H1 (cell line): ENCODE results near the gene BGN. TPM values are rescaled to one million over a fixed set of nuclear protein-coding genes. Genes with fewer than 3 reads are reported as not detected.

Experiments
- CHD1 ChIP-seq: IDR thresholded peaks from 2 replicates; pipeline ENCODE4 v1.6.1; 2012; ENCODE audit warnings: low read depth, low read length, improper control_type of control experiment
- CHD7 ChIP-seq: fragments of 300-600 bp; sonication (generic); IDR thresholded peaks from 2 replicates; pipeline ENCODE4 v1.7.1; 2012; ENCODE audit warnings: low read length, moderate library complexity, mild to moderate bottlenecking, inconsistent platforms; ENCODE audit not compliant: insufficient replicate concordance
- CTBP2 ChIP-seq: IDR thresholded peaks from 2 replicates; pipeline ENCODE4 v1.7.0; 2011; ENCODE audit warnings: borderline replicate concordance, mild to moderate bottlenecking, moderate library complexity, mixed read lengths, low read length; ENCODE audit not compliant: insufficient read depth, insufficient read length
- E2F6 ChIP-seq: IDR thresholded peaks from 2 replicates; pipeline ENCODE4 v1.6.1; 2012; ENCODE audit warnings: inconsistent platforms
- FOSL1 ChIP-seq: IDR thresholded peaks from 2 replicates; pipeline ENCODE4 v1.6.1; 2011; ENCODE audit warnings: mild to moderate bottlenecking, low read depth, low read length, moderate library complexity; ENCODE audit not compliant: insufficient read depth
- HDAC2 ChIP-seq, 2 experiments: fragments of 300-600 bp in 1 of 2; sonication (generic) in 1 of 2; IDR thresholded peaks; 2 replicates each; pipeline ENCODE4 v1.6.1; 2011 to 2012; ENCODE audit warnings: low read depth in 2 of 2, low read length in 2 of 2, mild to moderate bottlenecking in 2 of 2, moderate library complexity in 2 of 2, borderline replicate concordance in 1 of 2, inconsistent platforms in 1 of 2
- MAX ChIP-seq: IDR thresholded peaks from 2 replicates; pipeline ENCODE4 v1.6.1; 2012; ENCODE audit warnings: inconsistent platforms
- TAF1 ChIP-seq: IDR thresholded peaks from 2 replicates; pipeline ENCODE4 v1.6.1; 2011; ENCODE audit warnings: mild to moderate bottlenecking, low read depth, low read length
- polyA plus RNA-seq, 7 experiments: library from polyadenylated mRNA; depleted of rRNA in 3 of 7; stranded (reverse) in 5 of 7; unstranded in 2 of 7; fragments of >200 nt in 5 of 7; fragments of 200-250 nt in 2 of 7; gene quantifications; 1 replicate in 5 of 7; 2 replicates in 1 of 7; 4 replicates in 1 of 7; pipeline versions ENCODE4 v1.2.1 to v1.2.3, GENCODE V29; 2011 to 2013; ENCODE audit warnings: missing spikeins in 2 of 7, mixed read lengths in 2 of 7
- total RNA-seq: library from RNA; stranded (reverse); fragmentation: NEBNext Ultra II Directional; extraction: Animal tissue kit (Norgen Biotek cat#: 25700); gene quantifications from 2 replicates; pipeline ENCODE4 v1.2.1, GENCODE V29; 2021

Gene BGN
- total and polyA plus RNA-seq, 2 of the 8 experiments (the other 6 are each of a cell fraction or from before 2014, with no cell fraction given) = 1.8 to 2.4 TPM

GRCh38 chrX:153455571-153455970 is 39.2 kb upstream of the BGN start (continued):
- TF ChIP-seq CHD7 (no peak), TAF1 (no peak), CTBP2 (no peak), HDAC2 (IDR thresholded peaks at IDR 0.05; ENCODE audit: borderline replicate concordance in 1 of 2, low read depth in 2 of 2, low read length in 2 of 2) (no peak), FOSL1 (no peak), MAX (no peak), CHD1 (no peak), E2F6 (no peak)
